HG03135 (cell line): ENCODE results near the gene CXCR4.
A peak's percentile ranks its signal among the peaks of the same experiment; 100 is the strongest.

Source experiments
- ATAC-seq: cut with Tn5 transposase; IDR thresholded peaks from one replicate; pipeline ENCODE4 v1.9.1; 2021; ENCODE audit warnings: mild to moderate bottlenecking, moderate library complexity; ENCODE audit not compliant: unreplicated experiment

Gene CXCR4

GRCh38 chr2:136117909-136118818 lies at the start of gene CXCR4:
Gene CXCR4, minus strand, starts transcription at chr2:136118149. Its CDS starts 89 bp downstream, at chr2:136118060.
- no peak for ATAC-seq

DNA sequence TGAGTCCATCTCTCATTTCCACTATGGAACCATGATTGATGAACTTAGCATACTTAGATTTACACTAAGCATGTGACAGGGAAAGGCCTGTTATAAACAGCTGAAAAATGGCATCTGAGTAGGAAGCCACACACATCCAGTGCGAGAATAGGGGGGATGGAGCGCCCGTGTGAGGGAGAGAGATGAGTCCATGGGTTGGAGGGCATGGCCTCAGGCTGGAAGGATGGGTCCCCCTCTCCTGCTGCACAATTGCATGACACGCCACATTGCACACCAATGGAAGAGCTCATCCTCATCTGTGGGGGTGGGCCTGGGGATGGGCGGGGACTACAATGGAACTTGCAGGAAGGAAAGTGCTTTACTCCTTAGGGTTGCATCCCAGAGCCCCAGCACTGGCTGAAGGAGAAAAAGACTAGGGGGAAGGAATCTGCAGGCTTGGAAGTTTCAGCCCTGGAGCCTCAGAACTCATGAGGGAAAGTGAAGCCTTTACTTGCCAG lies 46.4 kb upstream of the CXCR4 start:
- ATAC-seq: no peak

DNA sequence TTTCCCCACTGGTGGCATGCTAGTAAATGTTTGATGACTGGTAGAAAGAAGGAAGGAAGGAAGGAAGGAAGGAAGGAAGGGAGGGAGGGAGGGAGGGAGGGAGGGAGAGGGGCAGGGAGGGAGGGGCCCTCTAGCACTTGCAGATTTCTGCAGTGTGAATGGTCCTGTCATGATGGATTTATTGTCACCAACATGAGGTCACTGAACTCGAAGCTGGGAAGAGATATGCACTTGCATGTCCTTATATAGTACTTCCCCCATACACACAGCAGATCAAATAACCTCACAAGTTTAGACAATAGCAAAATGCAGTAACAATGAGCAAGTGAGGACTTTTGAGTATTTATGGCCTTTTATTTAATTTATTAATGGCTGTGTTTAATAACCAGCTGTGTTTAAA lies 44.5 kb upstream of the CXCR4 start:
- ATAC-seq: no peak

GRCh38 chr2:136156411-136156810 lies 38.5 kb upstream of the CXCR4 start:
- ATAC-seq: no peak

DNA sequence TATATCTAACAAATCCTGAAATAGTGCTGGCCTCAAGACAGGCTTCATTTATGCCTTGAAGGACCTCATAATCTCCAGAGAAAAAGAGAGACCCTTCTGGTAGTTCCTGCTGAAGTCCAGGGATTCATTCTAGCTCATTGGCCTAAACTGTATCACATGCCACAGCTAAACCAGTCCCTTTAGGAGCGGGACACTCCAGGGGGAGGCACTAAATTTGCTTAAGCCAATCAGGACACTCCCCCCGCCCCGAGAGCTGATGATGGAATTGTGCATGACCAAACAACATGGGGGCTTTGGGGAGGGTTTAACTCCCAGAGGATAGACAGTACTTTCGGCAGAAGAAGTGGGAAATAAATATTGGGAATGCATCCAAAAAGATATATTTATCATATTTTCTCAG lies 36.4 kb upstream of the CXCR4 start:
- no peak for ATAC-seq

DNA sequence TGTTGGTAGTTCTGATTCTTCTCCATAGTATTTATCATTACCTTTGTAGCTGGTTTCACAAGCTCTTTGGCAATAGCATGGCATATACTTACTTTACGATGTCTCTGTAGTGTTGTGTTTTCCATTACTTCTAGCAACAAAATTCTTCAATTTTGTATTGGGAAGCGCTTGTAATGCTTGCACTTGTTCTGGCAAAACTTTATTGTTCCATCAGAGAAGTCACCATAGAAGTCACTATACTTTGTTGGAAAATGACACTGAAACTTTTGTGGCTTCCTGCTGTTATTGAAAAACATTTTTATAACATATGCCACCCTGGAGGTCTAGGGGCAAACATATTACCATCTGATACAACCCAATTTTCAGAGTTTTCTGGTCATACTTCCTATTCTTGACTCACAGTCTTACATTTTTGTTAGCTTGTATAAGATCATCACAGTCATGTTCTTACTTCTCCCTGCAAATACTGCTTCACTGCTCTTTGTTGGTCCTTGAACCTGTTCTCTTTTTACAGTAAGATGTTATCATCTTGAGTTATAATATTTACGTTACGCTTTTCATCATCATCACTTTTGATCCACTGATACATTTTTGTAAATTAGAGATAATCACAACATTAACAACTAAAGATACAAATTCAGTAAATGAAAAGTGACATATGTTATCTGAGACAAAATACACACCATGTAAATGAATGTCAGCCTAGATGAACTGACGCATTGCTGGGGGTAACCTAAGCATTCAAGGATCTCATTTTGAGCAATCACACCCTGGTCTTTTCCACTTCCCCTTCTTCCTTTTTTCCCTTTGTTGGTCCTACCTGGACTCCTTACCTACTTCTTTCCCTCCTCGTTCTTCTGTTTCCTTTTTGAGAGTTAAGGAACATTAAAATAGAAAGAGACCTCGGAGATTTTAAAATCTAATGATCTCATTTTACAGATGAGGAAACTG lies 33.3 kb upstream of the CXCR4 start:
- ATAC-seq: no peak

GRCh38 chr2:136149011-136149410 lies 31.1 kb upstream of the CXCR4 start:
- ATAC-seq: no peak

- no peak for ATAC-seq
These were observed 28.6 kb upstream of the CXCR4 start for GRCh38 chr2:136146564-136146963.

DNA sequence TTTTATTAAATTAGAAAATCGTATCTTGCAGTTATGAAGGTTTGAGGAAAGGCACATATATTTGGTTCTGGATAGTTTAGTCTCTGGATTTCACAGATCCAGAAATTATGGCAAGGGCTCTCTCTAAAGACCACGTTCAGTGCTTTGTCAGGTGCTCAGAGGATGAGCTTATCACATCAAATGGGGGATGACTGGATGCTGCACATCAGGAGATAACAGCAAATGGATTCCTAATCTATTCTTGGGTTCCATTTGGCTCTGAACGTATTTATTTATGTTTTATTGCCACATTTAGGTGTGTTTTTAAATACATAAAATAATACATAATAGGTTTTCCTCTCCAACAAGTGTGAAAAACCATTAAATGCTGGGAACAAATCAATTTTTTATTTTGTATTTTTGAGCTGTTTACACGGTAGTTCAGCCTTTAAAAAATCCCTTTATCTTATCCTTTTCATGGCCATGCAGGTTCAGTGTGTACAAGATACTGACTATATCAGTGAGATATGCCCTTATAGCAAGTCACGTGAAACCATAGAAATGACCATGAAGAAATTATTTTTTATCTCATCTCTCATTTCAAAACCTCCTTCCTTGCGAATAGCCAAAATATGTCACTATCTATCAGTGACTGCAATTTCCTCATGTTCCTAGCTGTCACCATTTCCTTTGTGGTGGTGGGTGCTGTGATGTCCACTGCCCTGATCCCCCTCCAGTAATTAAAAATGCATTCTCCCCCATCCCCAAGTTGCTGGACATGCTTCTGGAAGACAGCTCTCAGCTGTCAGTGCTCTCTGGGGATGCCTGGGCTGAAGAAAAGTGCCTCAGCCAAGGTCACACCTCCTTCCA lies 25.9 kb upstream of the CXCR4 start:
- ATAC-seq: no peak

DNA sequence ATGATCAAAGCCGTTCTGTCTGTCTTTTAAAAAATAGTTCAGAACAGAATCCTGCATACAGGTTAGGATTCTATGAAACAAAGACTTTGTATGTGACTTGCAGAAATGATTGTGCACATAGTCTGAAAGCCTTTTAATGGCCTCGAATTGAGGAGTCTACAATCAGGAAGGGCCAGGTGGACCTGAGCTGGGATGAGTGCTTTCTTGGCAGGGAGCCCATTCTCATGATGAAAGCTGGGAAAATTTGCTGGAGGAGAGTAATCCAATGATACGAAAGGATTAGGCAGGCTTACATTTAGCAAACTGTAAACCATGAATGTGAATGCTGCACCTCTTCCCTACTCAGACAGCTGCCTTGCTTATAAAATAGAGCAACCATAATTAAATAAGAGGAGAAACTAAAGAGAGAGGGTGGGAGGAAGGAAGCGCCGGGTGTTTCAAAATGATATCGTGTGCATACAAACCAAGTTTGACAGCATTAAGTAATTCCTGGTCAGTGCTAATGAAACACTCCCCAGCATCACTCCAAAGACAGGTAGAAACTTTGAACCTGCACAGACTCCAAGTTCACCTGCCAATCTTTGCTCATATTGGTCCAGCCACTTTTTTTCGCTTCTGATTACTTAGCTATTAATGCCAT lies 23.7 kb upstream of the CXCR4 start:
- no peak for ATAC-seq

DNA sequence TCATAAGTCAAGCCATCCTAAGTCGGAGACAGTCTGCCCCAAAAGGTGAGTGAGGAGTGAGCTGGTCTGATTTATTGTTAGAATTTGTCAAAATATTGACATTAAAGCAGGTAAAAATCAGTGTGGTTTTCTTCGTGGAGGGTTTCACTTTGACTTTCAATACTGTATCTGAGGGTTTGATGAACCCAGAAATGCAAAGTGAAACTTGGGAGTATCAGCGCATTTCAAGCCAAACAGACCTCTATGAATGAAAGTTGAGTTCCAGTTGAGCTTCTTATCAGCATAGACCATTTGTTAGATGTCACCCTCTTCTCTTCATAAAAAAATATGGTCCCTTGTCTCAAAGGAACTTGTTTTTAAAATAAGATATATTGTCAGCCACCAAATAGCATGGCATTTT lies 21.7 kb upstream of the CXCR4 start:
- no peak for ATAC-seq

DNA sequence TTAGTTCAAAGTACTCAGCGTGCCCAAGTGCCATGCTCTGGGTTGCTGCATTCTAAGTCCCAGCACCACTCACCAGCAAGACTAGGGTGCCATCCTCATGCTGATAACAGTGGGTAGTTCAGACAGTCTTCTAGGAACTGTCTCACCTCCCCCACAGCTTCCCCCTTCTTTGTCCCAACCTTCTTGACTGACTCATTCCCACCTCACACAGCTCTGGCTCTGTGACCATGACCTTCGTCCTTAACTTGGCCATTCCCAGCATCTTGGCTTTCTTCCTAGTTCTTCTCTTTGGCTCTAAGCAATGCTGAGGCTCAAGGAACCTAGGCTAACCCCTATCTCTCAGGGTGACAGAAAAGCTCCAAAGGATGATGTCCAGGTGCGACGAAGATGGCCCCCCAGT lies 20.0 kb upstream of the CXCR4 start:
- ATAC-seq: no peak

GRCh38 chr2:136136931-136137330 lies 19.0 kb upstream of the CXCR4 start:
- ATAC-seq: no peak

DNA sequence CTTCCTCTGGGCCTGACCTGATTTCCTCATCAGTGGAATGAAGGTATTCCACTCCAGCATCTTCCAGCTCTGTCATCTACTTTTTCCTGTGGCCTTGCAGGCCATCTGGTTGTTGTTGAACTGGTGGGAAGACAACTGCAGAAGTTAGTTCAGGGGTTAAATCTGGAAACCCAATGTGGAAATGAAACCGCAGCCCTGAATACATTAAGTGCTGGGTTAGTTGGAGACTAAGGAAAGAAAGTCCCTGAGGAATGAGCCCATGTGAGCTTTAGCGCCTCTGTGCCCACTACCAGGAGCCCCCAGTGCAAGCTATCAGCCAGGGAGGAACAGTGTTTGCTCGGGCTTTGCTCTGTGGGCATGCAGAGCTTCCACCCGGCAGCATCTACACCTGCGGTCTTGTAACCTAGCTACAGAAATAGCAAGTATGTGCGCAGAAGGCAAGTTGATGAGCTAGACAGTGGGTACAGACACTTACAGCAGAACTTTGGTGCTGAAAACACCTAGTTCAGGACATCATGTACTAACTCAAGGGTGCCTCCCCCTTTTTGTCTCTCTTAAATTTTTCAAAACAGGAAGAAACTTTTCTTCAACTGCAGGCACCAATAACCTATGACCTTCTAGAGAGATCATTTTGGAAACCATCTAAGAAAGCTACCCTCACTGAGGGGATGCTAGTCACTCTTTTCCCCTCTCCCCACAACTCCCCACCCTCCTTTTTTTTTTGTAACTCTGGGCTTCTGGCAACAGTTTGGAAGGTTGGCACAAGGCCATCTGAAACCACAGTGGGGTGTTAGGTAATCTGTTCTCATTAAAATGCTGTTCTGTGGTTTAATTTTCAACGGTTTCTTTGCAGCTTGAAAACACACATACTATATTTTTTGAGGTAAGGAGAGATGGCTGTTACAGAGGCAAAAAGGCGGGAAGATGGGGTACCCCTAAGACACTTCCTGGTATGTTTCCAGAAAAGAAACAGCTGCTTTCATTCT lies 18.3 kb upstream of the CXCR4 start:
- peak; percentile 45 for ATAC-seq

- no peak for ATAC-seq
These were observed 17.5 kb upstream of the CXCR4 start for GRCh38 chr2:136135462-136135861.

- no peak for ATAC-seq
These were observed 16.2 kb upstream of the CXCR4 start for GRCh38 chr2:136134126-136134525.

DNA sequence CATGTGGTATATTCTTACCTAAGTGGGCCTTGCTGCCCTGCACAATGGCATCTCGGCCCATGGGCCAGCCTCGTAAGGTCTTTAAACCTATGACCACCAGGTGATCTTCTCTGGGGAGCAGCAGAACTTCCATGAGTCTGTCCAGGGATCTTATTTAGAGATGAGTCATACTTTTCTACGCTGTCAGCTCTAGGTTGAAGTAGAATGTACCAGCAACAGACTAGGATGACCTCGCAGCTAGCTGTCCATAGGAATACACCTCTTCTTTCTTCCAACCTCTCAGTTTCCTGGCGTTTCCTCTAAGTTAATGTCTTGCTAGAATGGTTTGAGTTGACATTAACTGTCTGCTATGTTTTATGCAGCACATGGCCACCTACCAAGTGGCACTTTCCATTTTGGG lies 15.6 kb upstream of the CXCR4 start:
- ATAC-seq: no peak

DNA sequence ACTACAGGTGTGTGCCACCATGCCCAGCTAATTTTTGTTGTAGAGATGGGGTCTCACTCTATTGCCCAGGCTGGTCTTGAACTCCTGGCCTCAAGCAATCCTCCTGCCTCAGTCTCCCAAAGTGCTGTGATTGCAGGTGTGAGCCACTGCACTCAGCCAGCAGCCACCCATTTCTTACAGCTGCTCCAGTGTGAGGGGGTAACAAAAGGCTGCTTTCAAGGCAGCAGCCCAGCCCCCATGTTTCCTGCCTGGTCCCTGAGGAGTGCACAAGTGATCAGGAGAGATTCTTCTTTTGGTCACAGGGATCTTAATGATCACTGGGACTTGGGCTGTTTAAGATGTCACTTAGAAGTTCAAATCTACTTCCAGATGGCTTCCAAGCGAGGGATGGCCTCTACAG lies 15.2 kb upstream of the CXCR4 start:
- no peak for ATAC-seq

GRCh38 chr2:136132825-136133155 lies 14.8 kb upstream of the CXCR4 start:
- no peak for ATAC-seq
